ENCODE data around the gene PGGT1B.

- no peak for TF ChIP-seq L3MBTL2 (conservative IDR thresholded peaks at IDR 0.05)
- no peak for TF ChIP-seq ARNT (IDR thresholded peaks at IDR 0.05)
- no peak for TF ChIP-seq SP1 (IDR thresholded peaks at IDR 0.05)
- no peak for TF ChIP-seq BHLHE40 (IDR thresholded peaks at IDR 0.05; ENCODE audit: borderline replicate concordance)
- TF ChIP-seq, protein P1, sequence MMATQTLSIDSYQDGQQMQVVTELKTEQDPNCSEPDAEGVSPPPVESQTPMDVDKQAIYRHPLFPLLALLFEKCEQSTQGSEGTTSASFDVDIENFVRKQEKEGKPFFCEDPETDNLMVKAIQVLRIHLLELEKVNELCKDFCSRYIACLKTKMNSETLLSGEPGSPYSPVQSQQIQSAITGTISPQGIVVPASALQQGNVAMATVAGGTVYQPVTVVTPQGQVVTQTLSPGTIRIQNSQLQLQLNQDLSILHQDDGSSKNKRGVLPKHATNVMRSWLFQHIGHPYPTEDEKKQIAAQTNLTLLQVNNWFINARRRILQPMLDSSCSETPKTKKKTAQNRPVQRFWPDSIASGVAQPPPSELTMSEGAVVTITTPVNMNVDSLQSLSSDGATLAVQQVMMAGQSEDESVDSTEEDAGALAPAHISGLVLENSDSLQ (IDR thresholded peaks at IDR 0.05): no peak
- no peak for TF ChIP-seq ELF4 (IDR thresholded peaks at IDR 0.05)
- TF ChIP-seq FOXA1 (IDR thresholded peaks at IDR 0.05): no peak
- no peak for TF ChIP-seq SUZ12 (IDR thresholded peaks at IDR 0.05)
- no peak for TF ChIP-seq LEF1 (IDR thresholded peaks at IDR 0.05; ENCODE audit: borderline replicate concordance)
- TF ChIP-seq HDGF (IDR thresholded peaks at IDR 0.05; ENCODE audit: borderline replicate concordance): no peak
- TF ChIP-seq NFRKB (IDR thresholded peaks at IDR 0.05): no peak
- no peak for TF ChIP-seq FOXM1 (IDR thresholded peaks at IDR 0.05; ENCODE audit: borderline replicate concordance)
Observed at GRCh38 chr5:115184770-115185169, 77.9 kb downstream of the PGGT1B start.

Data from HEK293T (cell line).